ENCODE results near the gene VASN.

- TF ChIP-seq CTCF (IDR thresholded peaks at IDR 0.05) (no peak), POLR2A (IDR thresholded peaks at IDR 0.05) (no peak)
Measured at GRCh38 chr16:4339909-4340308, 31.7 kb upstream of the VASN start.
